ENCODE data around the gene SLAMF8.
A peak's percentile ranks its signal among the peaks of the same experiment; 100 is the strongest.

SLAMF8 gene

DNA sequence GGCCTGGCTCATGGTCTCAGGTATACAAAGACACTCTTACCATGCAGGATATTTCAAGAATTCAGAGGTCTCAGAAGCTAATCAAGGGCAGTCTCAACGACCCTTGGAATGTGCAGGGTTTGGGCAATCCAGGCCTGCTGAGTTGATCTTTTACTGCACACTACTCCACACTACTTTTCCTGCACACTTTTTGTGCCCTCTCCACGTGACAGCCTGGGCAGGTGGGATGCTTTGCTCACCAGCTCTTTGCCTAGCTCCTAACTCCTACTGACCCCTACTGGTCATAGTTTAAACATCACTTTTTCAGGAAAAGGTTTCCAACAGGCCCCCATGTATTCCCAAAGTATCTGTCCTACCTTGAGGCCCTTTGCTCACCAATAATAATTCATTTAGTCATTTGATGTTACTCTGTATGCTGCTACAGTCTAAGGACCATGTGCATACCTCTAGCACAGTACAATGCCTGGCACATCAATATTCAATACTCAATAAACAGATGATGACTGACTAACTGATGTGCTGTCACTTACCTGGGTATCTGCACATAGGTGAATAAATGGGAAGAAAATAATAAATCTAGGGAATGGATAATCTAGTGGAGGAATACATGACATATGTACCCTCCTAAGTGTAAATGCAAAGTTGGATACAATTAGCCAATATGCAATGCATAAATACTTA is 36.3 kb upstream of the SLAMF8 start:
- no peak overlapping the region for H3K14ac ChIP-seq (ENCODE audit: low read length)
- H2BK12ac ChIP-seq (ENCODE audit: low read length) = no peak overlapping the region
- peaks cover 0 to 2% of the 10 kb centered on the region in 2 experiments for H3K4me1 ChIP-seq (ENCODE audit: control insufficient read depth in 1 of 2, insufficient read depth in 2 of 2, low read length in 2 of 2)
- H3K9me3 ChIP-seq (ENCODE audit: insufficient read depth, low read depth, low read length) = no peaks in the 10 kb centered on the region
- no peak overlapping the region for H3K18ac ChIP-seq (ENCODE audit: low read length)
- no peaks in the 10 kb centered on the region for H3K36me3 ChIP-seq (ENCODE audit: control insufficient read depth in 1 of 2, insufficient read depth in 2 of 2, low read length in 2 of 2)
- no peak overlapping the region for H3K9ac ChIP-seq (ENCODE audit: low read length)
- no peak overlapping the region for H3K23ac ChIP-seq (ENCODE audit: low read length)
- no peak overlapping the region for H3K4me3 ChIP-seq (ENCODE audit: low read depth, low read length)
- no peak overlapping the region for H2BK120ac ChIP-seq (ENCODE audit: insufficient read depth, low read length, poor library complexity)
- H4K8ac ChIP-seq (ENCODE audit: low read depth, low read length) = no peak overlapping the region
- no peak overlapping the region for H3K4ac ChIP-seq (ENCODE audit: low read depth, low read length)
- no peaks in the 10 kb centered on the region for H3K27me3 ChIP-seq (ENCODE audit: insufficient read depth, low read length)
- no peak overlapping the region for H2AK5ac ChIP-seq (ENCODE audit: low read length)
- no CpG with 5 or more reads among the region's 2 CpGs for WGBS (ENCODE audit: extremely low coverage, insufficient coverage, insufficient read length)
- H4K12ac ChIP-seq (ENCODE audit: low read depth, low read length) = no peak overlapping the region
- no peak overlapping the region for H3K27ac ChIP-seq (ENCODE audit: low read depth, low read length)
- H3K4me2 ChIP-seq (ENCODE audit: low read length) = no peak overlapping the region
- H2AFZ ChIP-seq (ENCODE audit: insufficient read depth, low read length, poor library complexity) = no peak overlapping the region
- DNase-seq = peak; percentile 71 to 89
- no peak overlapping the region for H2BK5ac ChIP-seq (ENCODE audit: low read depth, low read length, poor library complexity)
- no peaks in the 10 kb centered on the region for H3K79me2 ChIP-seq (ENCODE audit: control insufficient read depth, insufficient read depth, low read length, poor library complexity)
- no peaks in the 10 kb centered on the region for H3K79me1 ChIP-seq (ENCODE audit: low read length)
- no peak overlapping the region for H4K91ac ChIP-seq (ENCODE audit: low read depth, low read length)

DNA sequence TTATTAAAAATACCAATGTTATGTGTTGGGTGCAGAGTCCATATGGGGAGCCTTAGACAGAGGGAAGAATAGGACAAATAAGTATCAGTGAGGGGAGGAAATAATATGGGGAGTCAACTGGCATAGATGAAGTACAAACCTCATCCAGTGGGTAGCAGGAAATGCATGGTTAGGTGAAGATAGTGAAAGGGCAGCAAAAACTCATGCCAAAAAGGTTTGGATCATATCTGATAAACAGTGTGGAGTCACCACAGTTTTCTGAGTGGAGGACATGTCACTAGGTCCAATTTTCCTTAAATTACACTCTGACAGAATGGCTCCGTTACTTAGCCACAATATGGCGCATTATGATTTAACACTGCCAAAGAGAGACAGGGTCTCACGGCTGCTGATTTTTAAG is 35.6 kb upstream of the SLAMF8 start:
- Histone ChIP-seq H2BK12ac (ENCODE audit: low read length) (no peak overlapping the region), H3K4ac (ENCODE audit: low read depth, low read length) (no peak overlapping the region), H3K4me3 (ENCODE audit: low read depth, low read length) (no peak overlapping the region), H3K4me2 (ENCODE audit: low read length) (no peak overlapping the region), H4K91ac (ENCODE audit: low read depth, low read length) (no peak overlapping the region), H2BK120ac (ENCODE audit: insufficient read depth, low read length, poor library complexity) (no peak overlapping the region), H2AFZ (ENCODE audit: insufficient read depth, low read length, poor library complexity) (no peak overlapping the region), H3K79me2 (ENCODE audit: control insufficient read depth, insufficient read depth, low read length, poor library complexity) (no peaks in the 10 kb centered on the region), H3K23ac (ENCODE audit: low read length) (no peak overlapping the region), H4K8ac (ENCODE audit: low read depth, low read length) (no peak overlapping the region), H3K9ac (ENCODE audit: low read length) (no peak overlapping the region), H3K27me3 (ENCODE audit: insufficient read depth, low read length) (no peaks in the 10 kb centered on the region), H3K4me1 (ENCODE audit: control insufficient read depth in 1 of 2, insufficient read depth in 2 of 2, low read length in 2 of 2) (peaks cover 0 to 2% of the 10 kb centered on the region in 2 experiments), H3K79me1 (ENCODE audit: low read length) (no peaks in the 10 kb centered on the region), H3K36me3 (ENCODE audit: control insufficient read depth in 1 of 2, insufficient read depth in 2 of 2, low read length in 2 of 2) (no peaks in the 10 kb centered on the region), H4K12ac (ENCODE audit: low read depth, low read length) (no peak overlapping the region), H2AK5ac (ENCODE audit: low read length) (no peak overlapping the region), H2BK5ac (ENCODE audit: low read depth, low read length, poor library complexity) (no peak overlapping the region), H3K18ac (ENCODE audit: low read length) (no peak overlapping the region), H3K9me3 (ENCODE audit: insufficient read depth, low read depth, low read length) (no peaks in the 10 kb centered on the region), H3K27ac (ENCODE audit: low read depth, low read length) (no peak overlapping the region), H3K14ac (ENCODE audit: low read length) (no peak overlapping the region)
- WGBS (ENCODE audit: extremely low coverage, insufficient coverage, insufficient read length) = no CpG with 5 or more reads among the region's 3 CpGs
- peak in 1 of 2 donors; percentile 37 for DNase-seq

DNA sequence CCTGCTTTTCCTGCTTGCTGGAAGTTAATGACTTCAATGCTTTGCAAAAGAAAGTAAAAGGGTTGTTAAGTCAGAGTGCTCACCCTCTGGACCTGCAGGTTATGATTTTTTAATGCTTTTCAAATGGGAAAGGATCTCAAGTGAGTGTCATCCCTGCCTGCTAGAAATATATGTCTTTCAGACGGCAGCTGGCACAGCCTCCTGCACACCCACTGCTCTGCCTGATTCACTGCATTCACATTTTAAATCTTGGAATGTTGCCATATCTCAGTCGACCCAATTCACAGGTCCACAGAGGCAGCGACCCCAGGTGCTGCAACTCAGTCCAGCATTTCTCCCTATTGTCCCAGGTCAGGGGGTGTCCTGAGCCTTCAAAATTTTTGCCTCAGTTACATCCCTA is 35.2 kb upstream of the SLAMF8 start:
- peak in 1 of 2 donors; percentile 84 for DNase-seq
- no peak overlapping the region for H3K4me3 ChIP-seq (ENCODE audit: low read depth, low read length)
- no peaks in the 10 kb centered on the region for H3K27me3 ChIP-seq (ENCODE audit: insufficient read depth, low read length)
- H3K14ac ChIP-seq (ENCODE audit: low read length) = no peak overlapping the region
- H3K4me2 ChIP-seq (ENCODE audit: low read length) = no peak overlapping the region
- H3K79me2 ChIP-seq (ENCODE audit: control insufficient read depth, insufficient read depth, low read length, poor library complexity) = no peaks in the 10 kb centered on the region
- H3K18ac ChIP-seq (ENCODE audit: low read length) = no peak overlapping the region
- H3K9ac ChIP-seq (ENCODE audit: low read length) = no peak overlapping the region
- H4K91ac ChIP-seq (ENCODE audit: low read depth, low read length) = no peak overlapping the region
- H3K27ac ChIP-seq (ENCODE audit: low read depth, low read length) = no peak overlapping the region
- peaks cover 0 to 2% of the 10 kb centered on the region in 2 experiments for H3K4me1 ChIP-seq (ENCODE audit: control insufficient read depth in 1 of 2, insufficient read depth in 2 of 2, low read length in 2 of 2)
- no peaks in the 10 kb centered on the region for H3K9me3 ChIP-seq (ENCODE audit: insufficient read depth, low read depth, low read length)
- H2AK5ac ChIP-seq (ENCODE audit: low read length) = no peak overlapping the region
- H3K36me3 ChIP-seq (ENCODE audit: control insufficient read depth in 1 of 2, insufficient read depth in 2 of 2, low read length in 2 of 2) = no peaks in the 10 kb centered on the region
- no peak overlapping the region for H2BK120ac ChIP-seq (ENCODE audit: insufficient read depth, low read length, poor library complexity)
- no peak overlapping the region for H3K23ac ChIP-seq (ENCODE audit: low read length)
- no peak overlapping the region for H4K12ac ChIP-seq (ENCODE audit: low read depth, low read length)
- no peak overlapping the region for H2AFZ ChIP-seq (ENCODE audit: insufficient read depth, low read length, poor library complexity)
- no peak overlapping the region for H2BK5ac ChIP-seq (ENCODE audit: low read depth, low read length, poor library complexity)
- H4K8ac ChIP-seq (ENCODE audit: low read depth, low read length) = no peak overlapping the region
- no CpG with 5 or more reads among the region's 3 CpGs for WGBS (ENCODE audit: extremely low coverage, insufficient coverage, insufficient read length)
- no peaks in the 10 kb centered on the region for H3K79me1 ChIP-seq (ENCODE audit: low read length)
- H2BK12ac ChIP-seq (ENCODE audit: low read length) = no peak overlapping the region
- H3K4ac ChIP-seq (ENCODE audit: low read depth, low read length) = no peak overlapping the region

DNA sequence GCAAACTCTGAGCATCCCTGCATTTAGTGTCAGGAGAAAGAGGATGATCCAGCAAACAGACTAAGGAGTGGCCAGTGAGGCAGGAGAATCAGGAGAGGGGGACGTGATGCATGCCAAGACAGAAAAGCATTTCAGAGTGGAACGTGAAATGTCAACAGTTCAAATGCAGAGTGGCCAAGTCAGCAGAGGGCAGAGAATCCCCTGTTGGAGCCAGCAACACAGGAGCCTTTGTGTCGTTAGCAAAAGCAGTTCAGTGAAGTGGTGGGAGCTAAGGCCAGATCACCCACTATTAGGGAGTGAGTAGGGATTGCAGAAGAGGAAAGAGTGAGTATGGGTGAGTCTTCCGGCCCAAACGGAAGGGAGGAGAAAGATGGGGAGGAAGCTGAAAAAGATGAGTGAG is 31.1 kb upstream of the SLAMF8 start:
- Histone ChIP-seq H3K79me1 (ENCODE audit: low read length) (no peaks in the 10 kb centered on the region), H4K12ac (ENCODE audit: low read depth, low read length) (no peak overlapping the region), H2AK5ac (ENCODE audit: low read length) (no peak overlapping the region), H2BK120ac (ENCODE audit: insufficient read depth, low read length, poor library complexity) (no peak overlapping the region), H4K91ac (ENCODE audit: low read depth, low read length) (no peak overlapping the region), H3K36me3 (ENCODE audit: control insufficient read depth in 1 of 2, insufficient read depth in 2 of 2, low read length in 2 of 2) (no peaks in the 10 kb centered on the region), H2BK12ac (ENCODE audit: low read length) (no peak overlapping the region), H2AFZ (ENCODE audit: insufficient read depth, low read length, poor library complexity) (no peak overlapping the region), H3K27me3 (ENCODE audit: insufficient read depth, low read length) (no peaks in the 10 kb centered on the region), H4K8ac (ENCODE audit: low read depth, low read length) (no peak overlapping the region), H3K23ac (ENCODE audit: low read length) (no peak overlapping the region), H3K9ac (ENCODE audit: low read length) (no peak overlapping the region), H3K27ac (ENCODE audit: low read depth, low read length) (no peak overlapping the region), H3K79me2 (ENCODE audit: control insufficient read depth, insufficient read depth, low read length, poor library complexity) (no peaks in the 10 kb centered on the region), H2BK5ac (ENCODE audit: low read depth, low read length, poor library complexity) (no peak overlapping the region), H3K4me1 (ENCODE audit: control insufficient read depth in 1 of 2, insufficient read depth in 2 of 2, low read length in 2 of 2) (peaks cover 0 to 2% of the 10 kb centered on the region in 2 experiments), H3K14ac (ENCODE audit: low read length) (no peak overlapping the region), H3K4me3 (ENCODE audit: low read depth, low read length) (no peak overlapping the region), H3K9me3 (ENCODE audit: insufficient read depth, low read depth, low read length) (no peaks in the 10 kb centered on the region), H3K4me2 (ENCODE audit: low read length) (no peak overlapping the region), H3K4ac (ENCODE audit: low read depth, low read length) (no peak overlapping the region), H3K18ac (ENCODE audit: low read length) (no peak overlapping the region)
- no peak for DNase-seq
- no CpG with 5 or more reads among the region's 5 CpGs for WGBS (ENCODE audit: extremely low coverage, insufficient coverage, insufficient read length)
